HUES48 (cell line): Measurements from ENCODE around the gene PDZD2.
"Not testable (repeated sequence)": the region's sequence is repeated elsewhere in the genome, so short reads cannot be mapped to it uniquely, and the experiment has no call there.

ENCODE experiments used
- H3K27ac ChIP-seq: one replicate; pipeline ENCODE4 v1.7.0; 2013; ENCODE audit warnings: low read depth, low read length, inconsistent platforms
- H3K27me3 ChIP-seq: 2 replicates; pipeline ENCODE4 v1.6.1; 2013; ENCODE audit warnings: mild to moderate bottlenecking, low read length; ENCODE audit not compliant: control insufficient read depth, insufficient read depth
- H3K36me3 ChIP-seq: 2 replicates; pipeline ENCODE4 v1.6.1; 2013; ENCODE audit warnings: low read length; ENCODE audit not compliant: control insufficient read depth, insufficient read depth
- H3K4me1 ChIP-seq: 2 replicates; pipeline ENCODE4 v1.6.1; 2013; ENCODE audit warnings: mild to moderate bottlenecking, low read length; ENCODE audit not compliant: control insufficient read depth, insufficient read depth
- H3K4me3 ChIP-seq: 2 replicates; pipeline ENCODE4 v1.5.1; 2013; ENCODE audit warnings: mild to moderate bottlenecking, low read depth, low read length
- H3K9ac ChIP-seq: 2 replicates; pipeline ENCODE4 v1.6.1; 2013; ENCODE audit warnings: mild to moderate bottlenecking, low read depth, low read length, moderate library complexity
- H3K9me3 ChIP-seq: 2 replicates; pipeline ENCODE4 v1.6.1; 2013; ENCODE audit warnings: low read length; ENCODE audit not compliant: control insufficient read depth, insufficient read depth

Gene PDZD2

GRCh38 chr5:32100691-32101302, 461.9 kb downstream of the PDZD2 start:
- H3K4me3 ChIP-seq: no peak overlapping the region
- H3K4me1 ChIP-seq: no peaks in the 10 kb centered on the region
- H3K27me3 ChIP-seq: no peaks in the 10 kb centered on the region
- H3K9ac ChIP-seq: no peak overlapping the region
- no peak overlapping the region for H3K27ac ChIP-seq
- H3K9me3 ChIP-seq: no peaks in the 10 kb centered on the region
- H3K36me3 ChIP-seq: peaks cover 70% of the 10 kb centered on the region

DNA sequence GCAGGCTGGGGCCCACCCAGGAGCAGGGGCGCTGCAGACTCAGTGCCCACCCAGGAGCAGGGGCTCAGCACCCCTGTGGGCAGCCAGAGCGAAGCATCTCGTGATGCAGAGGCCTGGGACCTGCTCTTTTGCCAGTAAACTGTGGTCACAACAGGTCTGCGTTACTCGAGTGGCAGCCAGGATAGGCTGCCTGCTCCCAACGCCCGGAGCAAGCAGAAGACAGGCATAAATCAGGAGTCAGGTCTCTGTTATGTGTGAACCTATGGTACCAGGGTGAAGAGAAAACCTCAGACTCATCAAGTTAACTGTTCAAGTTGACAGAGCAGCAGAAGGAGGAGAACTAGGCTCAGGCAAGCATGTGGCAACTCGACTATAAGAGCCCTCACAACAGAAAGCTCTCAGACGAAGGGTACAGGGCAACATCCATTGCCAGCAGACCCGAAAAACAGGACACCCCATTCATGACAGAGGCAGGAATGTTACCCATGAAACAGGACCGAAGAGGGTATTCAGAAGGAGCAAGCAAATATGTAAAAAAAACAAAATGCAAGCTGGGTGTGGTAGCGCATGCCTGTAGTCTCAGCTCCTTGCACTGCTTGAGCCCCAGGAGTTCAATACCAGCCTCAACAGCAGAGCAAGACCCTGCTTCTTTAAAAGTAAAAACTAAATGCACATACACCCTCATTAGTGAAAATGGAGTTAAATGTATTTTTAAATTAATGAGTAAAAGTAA, 463.5 kb downstream of the PDZD2 start:
- Histone ChIP-seq H3K9me3 (peaks cover 4% of the 10 kb centered on the region; the same call in 1 of the 2 replicates), H3K9ac (no peak overlapping the region), H3K4me1 (no peaks in the 10 kb centered on the region), H3K27ac (no peak overlapping the region), H3K27me3 (no peaks in the 10 kb centered on the region), H3K4me3 (no peak overlapping the region), H3K36me3 (peaks cover 86% of the 10 kb centered on the region)

DNA sequence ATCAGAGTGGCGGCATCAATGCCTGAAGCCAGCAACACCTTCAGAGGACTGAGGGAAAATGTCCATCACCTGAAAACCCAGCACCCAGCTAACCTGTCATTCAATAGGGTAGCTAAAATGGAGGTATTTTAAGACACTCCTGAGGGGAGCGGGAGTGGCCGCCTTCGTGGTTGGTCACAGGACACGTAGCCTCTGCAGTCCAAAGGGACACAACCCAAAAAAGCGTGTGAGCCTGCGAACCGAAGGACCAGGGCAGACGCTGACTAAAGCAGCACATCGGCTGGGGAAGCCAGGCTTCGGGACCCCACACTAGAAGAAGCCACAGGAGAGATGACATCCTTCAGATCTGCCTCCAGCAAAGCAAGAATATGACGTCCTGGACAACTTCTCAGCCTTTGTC, 464.6 kb downstream of the PDZD2 start:
- Histone ChIP-seq H3K27me3 (no peaks in the 10 kb centered on the region), H3K9me3 (peaks cover 4% of the 10 kb centered on the region; the same call in 1 of the 2 replicates), H3K27ac (no peak overlapping the region), H3K4me1 (no peaks in the 10 kb centered on the region), H3K9ac (no peak overlapping the region), H3K36me3 (peaks cover 90% of the 10 kb centered on the region), H3K4me3 (no peak overlapping the region)

- no peak overlapping the region for H3K27ac ChIP-seq
- no peaks in the 10 kb centered on the region for H3K4me1 ChIP-seq
- peaks cover 4% of the 10 kb centered on the region; the same call in 1 of the 2 replicates for H3K9me3 ChIP-seq
- H3K36me3 ChIP-seq: peaks cover 93% of the 10 kb centered on the region
- no peak overlapping the region for H3K4me3 ChIP-seq
- H3K9ac ChIP-seq: no peak overlapping the region
- H3K27me3 ChIP-seq: no peaks in the 10 kb centered on the region
These were observed 468.4 kb downstream of the PDZD2 start for GRCh38 chr5:32107291-32107690.

DNA sequence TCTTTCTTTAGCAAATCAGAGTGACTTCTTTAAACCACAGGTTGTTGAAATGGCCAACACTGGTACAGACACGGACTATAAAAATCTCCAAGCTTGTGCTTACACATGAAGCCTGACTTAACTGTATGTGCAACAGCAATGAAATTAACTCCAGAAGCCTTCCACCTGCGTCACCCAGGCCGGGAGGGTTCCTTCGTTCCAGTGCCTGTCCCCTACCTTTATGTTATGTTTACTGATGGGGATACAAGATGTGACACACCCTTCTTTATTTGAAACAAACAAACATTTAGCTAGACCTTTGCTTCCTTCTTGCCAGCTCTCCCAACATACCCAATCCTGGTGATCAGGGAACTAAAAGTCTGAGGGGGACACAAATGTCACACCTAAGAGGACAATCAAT, 469.2 kb downstream of the PDZD2 start:
- Histone ChIP-seq H3K27me3 (no peaks in the 10 kb centered on the region), H3K9ac (no peak overlapping the region), H3K4me1 (no peaks in the 10 kb centered on the region), H3K9me3 (peaks cover 4% of the 10 kb centered on the region; the same call in 1 of the 2 replicates), H3K27ac (no peak overlapping the region), H3K4me3 (no peak overlapping the region), H3K36me3 (peaks cover 90% of the 10 kb centered on the region)

DNA sequence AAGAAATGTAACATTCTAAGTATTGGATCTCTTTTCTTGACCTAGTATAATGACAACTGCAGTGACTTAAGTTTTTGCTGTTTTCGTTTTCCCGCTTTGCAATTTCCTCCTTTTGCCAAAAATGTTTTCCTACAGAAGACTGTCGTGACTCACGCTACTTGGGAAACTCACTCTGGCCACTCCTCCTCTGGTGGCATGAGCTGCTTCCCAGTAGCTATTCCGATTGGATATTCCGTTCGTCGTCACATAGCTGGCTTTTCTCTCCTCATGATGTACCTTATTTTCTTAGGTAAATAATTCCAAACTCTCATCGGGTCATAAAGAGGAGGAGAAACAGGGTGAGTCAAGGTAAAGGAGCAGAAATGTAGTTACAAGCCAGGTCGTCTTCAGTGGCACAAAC, 470.3 kb downstream of the PDZD2 start:
- H3K36me3 ChIP-seq: peaks cover 87% of the 10 kb centered on the region
- no peaks in the 10 kb centered on the region for H3K4me1 ChIP-seq
- no peaks in the 10 kb centered on the region for H3K27me3 ChIP-seq
- H3K9me3 ChIP-seq: peaks cover 4% of the 10 kb centered on the region; the same call in 1 of the 2 replicates
- no peak overlapping the region for H3K4me3 ChIP-seq
- H3K9ac ChIP-seq: no peak overlapping the region
- H3K27ac ChIP-seq: no peak overlapping the region

GRCh38 chr5:32110111-32110696, 471.3 kb downstream of the PDZD2 start:
- Histone ChIP-seq H3K27me3 (no peaks in the 10 kb centered on the region), H3K9me3 (peaks cover 4% of the 10 kb centered on the region; the same call in 1 of the 2 replicates), H3K27ac (no peak overlapping the region), H3K4me1 (no peaks in the 10 kb centered on the region), H3K9ac (no peak overlapping the region), H3K36me3 (peaks cover 81% of the 10 kb centered on the region), H3K4me3 (no peak overlapping the region)

DNA sequence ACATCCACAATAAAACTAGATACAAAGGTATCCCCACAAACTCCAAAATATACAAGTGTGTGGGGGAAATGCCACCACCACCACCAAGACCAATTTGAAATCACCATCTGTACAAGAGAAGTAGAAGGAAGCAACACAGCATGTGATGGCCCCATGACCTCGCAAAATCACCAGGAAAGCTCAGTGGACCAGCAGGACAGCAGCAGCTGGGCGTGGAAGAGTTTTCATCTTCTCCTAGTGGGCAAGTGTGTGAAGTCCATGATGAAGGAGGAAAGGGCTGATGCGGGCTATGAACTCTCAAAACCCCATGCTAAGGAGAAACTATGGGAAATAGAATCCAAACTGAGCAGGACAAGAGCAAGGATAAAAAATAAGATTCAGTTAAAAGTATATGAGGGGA, 477.1 kb downstream of the PDZD2 start:
- H3K27ac ChIP-seq: no peak overlapping the region
- no peak overlapping the region for H3K4me3 ChIP-seq
- no peaks in the 10 kb centered on the region for H3K9me3 ChIP-seq
- peaks cover 56% of the 10 kb centered on the region for H3K36me3 ChIP-seq
- H3K4me1 ChIP-seq: no peaks in the 10 kb centered on the region
- H3K27me3 ChIP-seq: no peaks in the 10 kb centered on the region
- H3K9ac ChIP-seq: no peak overlapping the region

GRCh38 chr5:32116574-32117313, 477.8 kb downstream of the PDZD2 start:
- Histone ChIP-seq H3K4me3 (no peak overlapping the region), H3K36me3 (peaks cover 59% of the 10 kb centered on the region), H3K27ac (no peak overlapping the region), H3K9ac (no peak overlapping the region), H3K27me3 (no peaks in the 10 kb centered on the region), H3K9me3 (no peaks in the 10 kb centered on the region), H3K4me1 (no peaks in the 10 kb centered on the region)

GRCh38 chr5:32118922-32119321, 480.0 kb downstream of the PDZD2 start:
- H3K4me3 ChIP-seq, H3K4me1 ChIP-seq, H3K9me3 ChIP-seq, H3K27ac ChIP-seq, H3K9ac ChIP-seq, H3K27me3 ChIP-seq: not testable (repeated sequence)
- peaks cover 64% of the 10 kb centered on the region for H3K36me3 ChIP-seq
